ENCODE measurements around the gene PPT2.
"Not testable (repeated sequence)": the region's sequence is repeated elsewhere in the genome, so short reads cannot be mapped to it uniquely, and the experiment has no call there.

Gene PPT2

DNA sequence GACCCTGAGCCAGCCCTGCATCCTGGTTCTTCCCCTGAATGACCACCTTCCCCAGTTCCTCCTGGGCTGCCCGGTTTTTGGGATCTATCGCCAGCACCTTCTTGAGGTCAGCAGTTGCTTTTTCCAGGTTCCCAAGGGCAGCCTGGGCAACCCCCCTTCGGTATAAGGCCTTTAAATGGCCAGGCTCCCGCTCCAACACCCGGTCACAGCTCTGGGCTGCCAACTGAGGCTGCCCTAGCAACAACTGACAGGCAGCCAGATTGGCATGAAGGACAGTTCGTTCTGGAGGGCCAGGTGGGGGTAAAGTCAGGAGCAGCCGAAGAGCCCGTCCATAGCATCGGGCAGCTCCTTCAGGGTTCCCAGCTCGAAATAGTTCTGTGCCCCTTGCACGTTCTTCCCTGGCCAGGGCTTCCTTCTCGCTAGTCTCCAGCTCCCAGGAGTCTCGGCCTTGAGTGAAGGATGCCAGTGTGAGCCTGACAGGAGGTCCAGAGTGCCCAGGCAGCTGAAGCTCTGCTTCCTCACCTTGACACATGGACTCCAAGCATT, 25.1 kb upstream of the PPT2 start:
- Histone ChIP-seq H3K27me3 (ENCODE audit: control insufficient read depth, insufficient read depth, low read length) (no peaks in the 10 kb centered on the region), H3K4me3 (ENCODE audit: low read length) (peak overlapping the region; percentile 14), H3K4me1 (ENCODE audit: control insufficient read depth, insufficient read depth, low read length) (peaks cover 22% of the 10 kb centered on the region), H3K9me3 (ENCODE audit: control insufficient read depth, low read length) (no peaks in the 10 kb centered on the region), H3K36me3 (ENCODE audit: control insufficient read depth, insufficient read depth, low read length) (peaks cover 7% of the 10 kb centered on the region), H3K9ac (ENCODE audit: low read length) (peak overlapping the region; percentile 56)

- Histone ChIP-seq H3K4me1 (ENCODE audit: control insufficient read depth, insufficient read depth, low read length) (peaks cover 22% of the 10 kb centered on the region), H3K9me3 (ENCODE audit: control insufficient read depth, low read length) (no peaks in the 10 kb centered on the region), H3K9ac (ENCODE audit: low read length) (peak overlapping the region; percentile 56), H3K4me3 (ENCODE audit: low read length) (peak overlapping the region; percentile 14), H3K36me3 (ENCODE audit: control insufficient read depth, insufficient read depth, low read length) (peaks cover 3% of the 10 kb centered on the region), H3K27me3 (ENCODE audit: control insufficient read depth, insufficient read depth, low read length) (no peaks in the 10 kb centered on the region)
Observed at GRCh38 chr6:32129297-32130088, 24.4 kb upstream of the PPT2 start.

DNA sequence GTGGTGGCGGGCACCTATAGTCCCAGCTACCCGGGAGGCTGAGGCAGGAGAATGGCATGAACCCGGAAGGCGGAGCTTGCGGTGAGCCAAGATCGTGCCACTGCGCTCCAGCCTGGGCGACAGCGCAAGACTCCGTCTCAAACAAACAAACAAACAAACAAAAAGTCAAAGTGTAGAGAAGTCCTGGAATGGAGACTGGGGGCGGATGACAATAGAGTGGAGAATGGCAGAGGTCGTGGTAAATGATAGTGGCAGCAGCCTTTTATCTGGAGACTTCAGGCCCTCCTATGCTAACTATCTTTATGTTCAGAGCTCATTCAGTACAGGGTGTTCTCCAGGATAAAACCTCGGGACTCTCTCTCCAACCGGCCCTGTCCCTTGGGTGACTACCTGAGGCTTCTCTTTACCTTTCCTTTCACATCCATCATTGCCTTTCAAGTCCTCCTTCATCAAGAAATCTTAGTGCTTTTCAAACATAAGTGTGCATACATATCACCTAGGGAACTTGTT, 22.4 kb upstream of the PPT2 start:
- Histone ChIP-seq H3K9ac (ENCODE audit: low read length) (no peak overlapping the region), H3K27me3 (ENCODE audit: control insufficient read depth, insufficient read depth, low read length) (no peaks in the 10 kb centered on the region), H3K36me3 (ENCODE audit: control insufficient read depth, insufficient read depth, low read length) (no peaks in the 10 kb centered on the region), H3K4me1 (ENCODE audit: control insufficient read depth, insufficient read depth, low read length) (peaks cover 22% of the 10 kb centered on the region), H3K9me3 (ENCODE audit: control insufficient read depth, low read length) (no peaks in the 10 kb centered on the region), H3K4me3 (ENCODE audit: low read length) (no peak overlapping the region)

GRCh38 chr6:32132110-32132509, 21.8 kb upstream of the PPT2 start:
- H3K4me3 ChIP-seq (ENCODE audit: low read length) = no peak overlapping the region
- H3K4me1 ChIP-seq (ENCODE audit: control insufficient read depth, insufficient read depth, low read length) = peaks cover 18% of the 10 kb centered on the region
- no peaks in the 10 kb centered on the region for H3K36me3 ChIP-seq (ENCODE audit: control insufficient read depth, insufficient read depth, low read length)
- no peak overlapping the region for H3K9ac ChIP-seq (ENCODE audit: low read length)
- H3K9me3 ChIP-seq (ENCODE audit: control insufficient read depth, low read length) = no peaks in the 10 kb centered on the region
- H3K27me3 ChIP-seq (ENCODE audit: control insufficient read depth, insufficient read depth, low read length) = no peaks in the 10 kb centered on the region

DNA sequence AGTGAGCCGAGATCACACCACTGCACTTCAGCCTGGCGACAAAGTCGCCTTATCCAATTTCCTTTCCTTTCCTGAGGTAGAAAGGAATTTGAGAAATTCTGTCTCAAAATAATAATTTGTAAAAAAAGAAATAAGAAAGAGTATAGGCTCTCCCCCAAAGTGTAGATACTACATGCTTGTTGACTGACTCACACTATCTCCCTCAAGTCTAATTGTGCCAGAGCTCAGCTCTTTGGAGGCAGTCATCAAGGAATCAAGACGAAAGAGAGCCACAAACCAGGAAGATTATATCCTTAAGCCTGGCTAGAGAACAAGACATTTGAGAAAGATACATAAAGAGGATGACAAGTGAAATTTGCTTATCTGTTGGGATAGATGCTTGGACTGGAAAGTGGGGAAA, 20.2 kb upstream of the PPT2 start:
- no peak overlapping the region for H3K4me3 ChIP-seq (ENCODE audit: low read length)
- H3K36me3 ChIP-seq (ENCODE audit: control insufficient read depth, insufficient read depth, low read length) = no peaks in the 10 kb centered on the region
- H3K27me3 ChIP-seq (ENCODE audit: control insufficient read depth, insufficient read depth, low read length) = no peaks in the 10 kb centered on the region
- H3K4me1 ChIP-seq (ENCODE audit: control insufficient read depth, insufficient read depth, low read length) = peaks cover 9% of the 10 kb centered on the region
- H3K9ac ChIP-seq (ENCODE audit: low read length) = no peak overlapping the region
- no peaks in the 10 kb centered on the region for H3K9me3 ChIP-seq (ENCODE audit: control insufficient read depth, low read length)

DNA sequence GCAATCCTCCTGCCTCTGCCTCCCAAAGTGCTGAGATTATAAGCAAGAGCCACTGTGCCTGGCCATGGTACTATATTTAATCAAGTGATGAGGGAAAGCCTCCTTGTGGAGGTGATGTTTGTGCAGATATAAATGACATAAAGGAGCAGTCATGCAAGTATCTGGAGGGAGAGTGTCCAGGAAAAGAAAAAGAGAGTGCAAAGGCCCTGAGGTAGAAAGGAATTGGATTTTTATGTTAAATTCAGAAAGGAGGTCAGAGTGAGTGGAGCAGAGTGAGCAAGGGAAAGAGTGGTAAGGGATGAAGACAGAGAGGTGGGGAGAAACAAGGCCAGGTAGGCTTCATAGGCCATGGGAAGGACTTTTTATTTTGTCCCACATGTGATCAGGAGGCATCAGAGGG, 16.5 kb upstream of the PPT2 start:
- H3K4me3 ChIP-seq (ENCODE audit: low read length) = no peak overlapping the region
- no peaks in the 10 kb centered on the region for H3K36me3 ChIP-seq (ENCODE audit: control insufficient read depth, insufficient read depth, low read length)
- no peaks in the 10 kb centered on the region for H3K4me1 ChIP-seq (ENCODE audit: control insufficient read depth, insufficient read depth, low read length)
- H3K27me3 ChIP-seq (ENCODE audit: control insufficient read depth, insufficient read depth, low read length) = no peaks in the 10 kb centered on the region
- H3K9ac ChIP-seq (ENCODE audit: low read length) = no peak overlapping the region
- no peaks in the 10 kb centered on the region for H3K9me3 ChIP-seq (ENCODE audit: control insufficient read depth, low read length)

GRCh38 chr6:32139590-32139989, 14.4 kb upstream of the PPT2 start:
- no peaks in the 10 kb centered on the region for H3K27me3 ChIP-seq (ENCODE audit: control insufficient read depth, insufficient read depth, low read length)
- peaks cover 3% of the 10 kb centered on the region for H3K4me1 ChIP-seq (ENCODE audit: control insufficient read depth, insufficient read depth, low read length)
- H3K9me3 ChIP-seq (ENCODE audit: control insufficient read depth, low read length) = no peaks in the 10 kb centered on the region
- no peaks in the 10 kb centered on the region for H3K36me3 ChIP-seq (ENCODE audit: control insufficient read depth, insufficient read depth, low read length)
- H3K9ac ChIP-seq (ENCODE audit: low read length) = no peak overlapping the region
- H3K4me3 ChIP-seq (ENCODE audit: low read length) = no peak overlapping the region

DNA sequence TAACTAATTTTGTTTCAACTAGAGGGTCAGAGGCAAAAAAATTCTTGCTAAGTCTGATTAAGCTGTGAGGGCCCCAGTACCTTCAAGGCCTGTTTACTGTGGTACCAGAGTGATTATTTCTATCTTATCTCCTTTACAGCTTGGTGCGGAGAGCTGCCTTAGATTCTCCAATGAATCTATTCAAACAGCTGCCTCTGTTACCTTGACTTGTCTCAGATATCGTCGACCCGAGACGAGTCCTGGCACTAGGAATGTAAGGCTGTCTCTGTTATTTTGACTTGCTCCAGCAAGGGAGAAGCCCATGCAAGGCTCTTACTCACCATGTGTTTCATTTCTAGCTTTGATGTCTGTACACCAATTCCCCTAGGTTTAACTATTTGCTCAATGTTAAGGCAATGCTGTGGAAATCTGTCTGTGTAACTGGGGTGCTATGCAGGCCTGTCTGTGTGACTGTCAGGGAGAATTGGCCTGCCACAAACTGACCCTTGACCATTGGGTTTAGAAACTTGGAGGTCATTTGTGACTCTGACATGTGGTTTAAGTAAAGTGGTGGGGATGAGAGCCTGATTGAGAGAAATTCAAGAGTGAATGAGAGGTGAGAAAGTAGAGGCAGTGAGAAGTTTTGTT, 13.4 kb upstream of the PPT2 start:
- no peak overlapping the region for H3K9ac ChIP-seq (ENCODE audit: low read length)
- H3K27me3 ChIP-seq (ENCODE audit: control insufficient read depth, insufficient read depth, low read length) = no peaks in the 10 kb centered on the region
- peaks cover 3% of the 10 kb centered on the region for H3K4me1 ChIP-seq (ENCODE audit: control insufficient read depth, insufficient read depth, low read length)
- H3K4me3 ChIP-seq (ENCODE audit: low read length) = no peak overlapping the region
- no peaks in the 10 kb centered on the region for H3K36me3 ChIP-seq (ENCODE audit: control insufficient read depth, insufficient read depth, low read length)
- H3K9me3 ChIP-seq (ENCODE audit: control insufficient read depth, low read length) = no peaks in the 10 kb centered on the region

GRCh38 chr6:32144238-32144637, 9.7 kb upstream of the PPT2 start:
- H3K4me3 ChIP-seq (ENCODE audit: low read length); H3K36me3 ChIP-seq (ENCODE audit: control insufficient read depth, insufficient read depth, low read length); H3K9ac ChIP-seq (ENCODE audit: low read length); H3K27me3 ChIP-seq (ENCODE audit: control insufficient read depth, insufficient read depth, low read length); H3K9me3 ChIP-seq (ENCODE audit: control insufficient read depth, low read length): not testable (repeated sequence)
- peaks cover 13% of the 10 kb centered on the region for H3K4me1 ChIP-seq (ENCODE audit: control insufficient read depth, insufficient read depth, low read length)

- H3K4me1 ChIP-seq (ENCODE audit: control insufficient read depth, insufficient read depth, low read length) = peaks cover 16% of the 10 kb centered on the region
- no peak overlapping the region for H3K9ac ChIP-seq (ENCODE audit: low read length)
- H3K27me3 ChIP-seq (ENCODE audit: control insufficient read depth, insufficient read depth, low read length) = no peaks in the 10 kb centered on the region
- H3K9me3 ChIP-seq (ENCODE audit: control insufficient read depth, low read length) = no peaks in the 10 kb centered on the region
- no peak overlapping the region for H3K4me3 ChIP-seq (ENCODE audit: low read length)
- H3K36me3 ChIP-seq (ENCODE audit: control insufficient read depth, insufficient read depth, low read length) = no peaks in the 10 kb centered on the region
Observed at GRCh38 chr6:32146287-32146686, 7.7 kb upstream of the PPT2 start.

- Histone ChIP-seq H3K4me1 (ENCODE audit: control insufficient read depth, insufficient read depth, low read length) (peaks cover 17% of the 10 kb centered on the region), H3K9ac (ENCODE audit: low read length) (no peak overlapping the region), H3K36me3 (ENCODE audit: control insufficient read depth, insufficient read depth, low read length) (no peaks in the 10 kb centered on the region), H3K27me3 (ENCODE audit: control insufficient read depth, insufficient read depth, low read length) (no peaks in the 10 kb centered on the region), H3K9me3 (ENCODE audit: control insufficient read depth, low read length) (no peaks in the 10 kb centered on the region), H3K4me3 (ENCODE audit: low read length) (no peak overlapping the region)
Observed at GRCh38 chr6:32146687-32147086, 7.3 kb upstream of the PPT2 start.

- Histone ChIP-seq H3K27me3 (ENCODE audit: control insufficient read depth, insufficient read depth, low read length) (no peaks in the 10 kb centered on the region), H3K9me3 (ENCODE audit: control insufficient read depth, low read length) (no peaks in the 10 kb centered on the region), H3K36me3 (ENCODE audit: control insufficient read depth, insufficient read depth, low read length) (no peaks in the 10 kb centered on the region), H3K4me1 (ENCODE audit: control insufficient read depth, insufficient read depth, low read length) (peaks cover 17% of the 10 kb centered on the region), H3K9ac (ENCODE audit: low read length) (peak overlapping the region; percentile 83), H3K4me3 (ENCODE audit: low read length) (no peak overlapping the region)
Observed at GRCh38 chr6:32147401-32148132, 6.4 kb upstream of the PPT2 start.

Data from mucosa of stomach (tissue), 1 donor.